Posterior cingulate gyrus (tissue), 11 donors: ENCODE data around the gene MID1.
"Not testable (repeated sequence)": the region's sequence is repeated elsewhere in the genome, so short reads cannot be mapped to it uniquely, and the experiment has no call there.

Experiments used
- DNase-seq, 10 donors: peaks; one replicate each; pipeline versions ENCODE4 v3.0.0 to v3.0.0-alpha.2; 2020 to 2021; ENCODE audit warnings: mixed read lengths in 3 of 10
- intact Hi-C: fragments of 100-400 bp; cut with DNase I; formaldehyde crosslinking; loops from one replicate; pipeline ENCODE4 v1.15.1; 2023

The MID1 gene

DNA sequence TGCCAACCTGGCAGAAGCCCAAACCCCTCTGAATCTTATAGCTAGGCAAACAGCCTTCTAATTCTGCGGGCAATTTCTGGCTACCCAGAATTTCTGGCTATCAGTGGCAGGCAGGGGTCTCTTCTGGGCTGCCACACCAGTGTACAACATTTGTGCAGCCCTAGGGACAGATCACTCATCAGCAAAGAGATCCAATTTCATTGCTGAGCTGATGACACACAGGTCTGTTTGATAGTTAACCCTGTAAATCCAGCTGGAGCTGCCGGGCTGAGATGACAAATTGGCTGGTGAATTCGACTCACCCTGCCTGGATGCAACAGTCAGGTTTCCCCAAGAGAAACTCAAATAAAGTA, 2.4 kb downstream of the MID1 start:
- DNase-seq, result no peak

DNA sequence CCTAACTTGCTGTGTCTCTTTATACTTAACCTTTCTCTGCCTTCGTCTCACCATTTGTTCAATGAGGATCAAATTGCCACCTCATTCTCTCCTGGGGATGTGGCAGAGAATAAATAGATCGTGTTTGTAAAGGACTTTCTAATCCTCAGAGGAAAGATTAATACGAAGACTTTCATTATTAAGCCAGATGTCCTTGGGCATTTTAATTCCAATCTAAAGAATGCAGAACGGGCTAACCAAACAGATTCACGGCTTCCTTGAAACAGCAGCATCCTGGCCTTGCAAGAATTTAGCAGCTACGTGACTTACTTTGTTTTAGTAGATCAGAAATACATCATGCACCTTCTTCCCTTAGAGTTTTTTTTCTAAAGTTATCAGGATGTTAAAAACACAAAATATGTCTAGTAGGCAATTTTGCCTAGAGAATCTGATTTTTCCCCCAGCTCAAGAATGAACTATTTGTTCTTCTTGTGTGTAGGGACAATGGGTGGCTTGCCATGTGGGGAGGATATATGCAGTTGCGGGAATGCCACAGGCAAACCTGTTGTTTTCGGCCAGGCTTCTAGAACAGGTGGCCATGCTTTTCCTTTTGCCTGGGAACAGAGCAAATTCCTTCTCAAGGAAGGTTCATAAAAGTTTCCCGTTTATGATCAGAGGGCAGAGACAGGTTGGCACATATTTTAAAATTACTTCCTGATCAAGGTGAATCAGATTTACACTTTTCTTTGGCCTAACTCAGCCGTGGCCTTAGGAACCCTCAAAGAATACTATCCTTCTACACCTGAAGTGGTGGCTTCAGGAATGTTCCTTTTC, 3.0 kb downstream of the MID1 start:
- DNase-seq, result no peak
- intact Hi-C loops, result loop anchor here (5.0 kb wide), 1 partner anchor 425 kb away; no protein-coding TSS in a partner anchor

More for the DNA sequence above, 2.4 kb downstream of the MID1 start:
- intact Hi-C loops, result loop anchor here (5.0 kb wide), 1 partner anchor 426 kb away; no protein-coding TSS in a partner anchor

DNA sequence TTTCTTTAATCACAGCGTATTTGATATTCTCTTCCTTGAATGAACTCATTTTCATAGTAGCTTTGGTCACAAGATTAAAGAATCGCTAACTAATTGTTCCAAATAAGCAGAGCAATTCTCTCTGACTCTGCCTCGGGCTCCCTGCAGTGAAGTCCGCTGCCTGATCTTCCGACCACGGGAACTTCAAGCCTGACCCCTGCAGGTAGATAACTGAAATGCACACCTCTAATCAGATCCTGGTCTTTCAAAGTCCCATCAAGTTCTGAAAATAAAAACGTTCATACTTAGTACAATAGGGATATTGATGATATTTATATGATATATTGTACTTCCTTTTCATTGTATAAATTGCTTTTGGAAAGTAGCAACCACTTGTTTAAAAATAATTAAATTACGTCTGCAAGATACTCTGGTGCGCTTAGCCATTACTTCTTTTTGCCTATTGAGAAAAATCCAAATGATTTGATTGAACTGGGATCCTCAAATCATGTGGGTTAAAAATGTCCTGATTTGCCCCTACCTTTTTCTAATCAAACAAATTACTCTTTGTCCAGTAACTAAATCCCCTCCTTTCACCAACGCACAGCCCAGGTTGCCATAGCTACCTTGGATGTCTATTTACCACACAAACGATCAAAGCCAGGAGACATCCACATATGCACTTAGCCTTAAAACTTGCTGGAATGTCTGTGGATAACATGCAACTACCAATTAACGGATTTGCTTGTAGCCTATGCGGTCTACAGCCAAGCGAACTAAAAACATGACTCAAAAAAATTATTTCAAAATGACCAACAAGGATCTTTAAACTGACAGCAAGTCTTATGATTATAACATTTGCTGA, 4.2 kb downstream of the MID1 start:
- DNase-seq, result peak in 6 of 10 donors; percentile 18 to 87 (median 34)
- intact Hi-C loops, result loop anchor here (5.0 kb wide), 1 partner anchor 424 kb away; no protein-coding TSS in a partner anchor

- no peak for DNase-seq
- intact Hi-C loops, result no loop called here
These were observed 8.2 kb downstream of the MID1 start for GRCh38 chrX:10612215-10612614.

DNA sequence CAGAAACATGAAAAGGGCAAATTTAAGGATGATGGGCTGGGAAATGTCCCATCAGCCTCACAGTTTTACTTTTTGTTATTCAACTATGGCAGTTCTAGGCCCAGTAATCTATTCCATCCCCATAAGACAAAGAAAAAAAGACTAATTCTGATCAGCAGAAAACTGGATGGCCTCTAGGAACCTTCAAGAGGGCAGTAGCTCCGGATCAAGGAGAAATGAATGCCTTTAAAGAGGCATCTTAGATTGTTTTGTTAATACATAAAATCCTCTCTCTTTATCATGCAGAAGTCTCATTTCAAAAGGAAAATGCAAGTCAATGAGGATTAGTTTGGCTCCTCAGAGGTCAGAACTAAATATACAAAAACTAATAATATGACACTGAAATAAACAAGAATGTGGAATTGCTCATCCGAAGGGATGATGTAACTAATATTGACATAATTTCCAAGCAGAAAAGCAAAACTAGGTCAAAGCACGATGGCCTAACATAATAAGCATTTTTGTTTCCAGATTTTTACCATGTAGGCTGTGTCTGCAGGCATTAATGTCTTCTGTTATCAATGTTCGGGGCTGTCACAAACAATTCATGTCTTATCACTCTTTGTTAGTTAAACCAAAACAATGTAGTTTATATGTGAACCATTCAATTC, 8.8 kb downstream of the MID1 start:
- no peak for DNase-seq
- intact Hi-C loops, result no loop called here

DNA sequence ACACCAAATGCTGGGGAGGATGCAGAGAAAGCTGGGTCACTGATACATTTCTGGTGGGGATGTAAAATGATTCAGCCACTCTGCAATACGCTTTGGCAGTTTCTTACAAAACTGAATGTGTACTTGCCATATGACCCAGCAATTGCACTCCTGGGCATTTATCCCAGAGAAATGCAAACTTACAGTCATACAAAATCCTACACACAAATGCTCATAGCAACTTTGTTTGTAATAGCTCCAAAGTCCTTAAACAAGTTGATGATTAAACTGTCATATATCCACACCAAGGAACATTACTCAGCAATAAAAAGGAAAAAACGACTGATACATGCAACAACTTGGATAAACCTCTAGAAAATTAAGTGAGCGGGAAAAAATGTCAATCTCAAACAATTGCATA, 12.3 kb downstream of the MID1 start:
- DNase-seq, result no peak
- intact Hi-C loops, result no loop called here

DNA sequence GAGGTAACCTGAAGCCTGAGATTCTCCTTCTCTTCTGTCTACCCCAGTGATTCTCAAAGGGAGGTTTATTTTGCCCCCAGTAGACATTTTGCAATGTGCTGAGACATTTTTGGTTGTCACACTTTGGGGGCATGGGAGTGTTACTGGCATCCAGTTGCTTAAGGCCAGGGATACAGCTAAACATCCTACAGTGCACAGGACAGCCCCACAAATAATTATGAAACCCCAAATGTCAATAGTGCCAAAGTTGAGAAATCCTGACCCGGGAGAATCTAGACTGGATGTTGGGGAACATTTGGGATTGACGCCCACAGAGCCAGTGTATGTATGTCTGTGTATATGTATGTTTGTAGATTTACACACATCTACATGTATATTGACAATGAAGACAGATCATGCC, 13.2 kb downstream of the MID1 start:
- DNase-seq, result no peak
- intact Hi-C loops, result no loop called here

DNA sequence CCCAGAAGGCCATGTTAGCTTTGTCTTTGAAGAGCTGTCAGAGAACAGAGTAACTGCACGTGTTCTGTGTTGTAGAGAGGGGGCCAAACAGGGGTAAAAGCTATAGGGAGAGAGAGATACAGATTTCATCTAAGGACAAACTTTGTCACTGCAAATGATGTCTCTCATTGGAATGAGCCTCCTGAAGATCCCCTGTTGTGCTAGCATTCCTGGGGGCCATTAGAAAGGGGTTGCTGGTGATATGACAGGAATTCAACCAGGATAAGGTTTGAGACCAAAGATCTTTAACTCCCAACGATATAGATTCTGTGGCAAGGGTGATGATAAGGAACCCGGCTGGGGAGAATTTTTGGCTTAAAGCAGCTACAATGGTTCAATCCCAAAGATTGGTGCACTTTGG, 16.8 kb downstream of the MID1 start:
- no peak for DNase-seq
- intact Hi-C loops, result no loop called here

DNA sequence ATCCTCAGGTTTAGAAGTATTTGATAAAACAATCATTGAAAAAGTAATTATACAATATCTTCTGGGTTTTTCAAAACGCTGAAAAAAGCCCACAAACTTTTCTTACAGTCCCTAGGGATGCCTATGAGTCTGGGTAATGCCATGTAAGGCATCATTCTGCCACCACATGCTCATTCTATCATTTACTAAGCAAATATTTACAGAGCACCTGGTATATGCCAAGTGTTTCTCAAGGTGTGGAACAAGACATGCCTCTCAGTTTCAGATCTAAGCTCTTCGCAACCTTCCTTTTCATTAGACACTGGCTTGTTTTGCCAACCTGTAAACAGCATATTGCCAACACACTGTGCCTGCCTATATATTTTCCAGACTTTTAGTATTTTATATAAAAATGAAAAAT, 17.7 kb downstream of the MID1 start:
- intact Hi-C loops, result no loop called here
- no peak for DNase-seq

GRCh38 chrX:10600479-10600878, 19.9 kb downstream of the MID1 start:
- no peak for DNase-seq
- intact Hi-C loops, result no loop called here

- no peak for DNase-seq
- intact Hi-C loops, result no loop called here
These were observed 21.8 kb downstream of the MID1 start for GRCh38 chrX:10598540-10598939.

GRCh38 chrX:10597871-10598270, 22.5 kb downstream of the MID1 start:
- DNase-seq, result peak in 3 of 10 donors; percentile 4 to 43 (median 27)
- intact Hi-C loops, result no loop called here

GRCh38 chrX:10591363-10592335, 28.7 kb downstream of the MID1 start:
- DNase-seq, result no peak

GRCh38 chrX:10589787-10590186, 30.6 kb downstream of the MID1 start:
- DNase-seq, intact Hi-C loops: not testable (repeated sequence)

More at GRCh38 chrX:10591363-10592335, 28.7 kb downstream of the MID1 start:
- intact Hi-C loops, result no loop called here

- intact Hi-C loops, result no loop called here
- no peak for DNase-seq
These were observed 31.3 kb downstream of the MID1 start for GRCh38 chrX:10589098-10589497.

DNA sequence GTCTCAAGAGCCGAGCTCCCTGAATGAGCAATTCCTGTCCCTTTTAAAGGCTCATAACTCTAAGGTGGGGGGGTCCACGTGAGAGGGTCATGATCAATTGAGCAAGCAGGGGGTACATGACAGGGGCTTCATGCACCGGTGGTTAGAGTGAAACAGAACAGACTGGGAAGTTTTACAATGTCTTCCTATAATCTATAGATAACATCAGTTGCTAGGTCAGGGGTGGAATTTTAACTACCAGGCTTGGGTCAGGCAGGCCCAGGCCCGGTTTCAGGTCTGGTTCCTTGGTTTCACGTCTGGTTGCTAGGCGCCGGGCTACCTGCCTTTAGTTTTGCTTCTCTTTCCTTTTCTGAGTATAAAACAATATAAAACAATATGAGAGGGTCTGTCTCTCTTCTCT, 35.5 kb downstream of the MID1 start:
- intact Hi-C loops, DNase-seq: not testable (repeated sequence)

DNA sequence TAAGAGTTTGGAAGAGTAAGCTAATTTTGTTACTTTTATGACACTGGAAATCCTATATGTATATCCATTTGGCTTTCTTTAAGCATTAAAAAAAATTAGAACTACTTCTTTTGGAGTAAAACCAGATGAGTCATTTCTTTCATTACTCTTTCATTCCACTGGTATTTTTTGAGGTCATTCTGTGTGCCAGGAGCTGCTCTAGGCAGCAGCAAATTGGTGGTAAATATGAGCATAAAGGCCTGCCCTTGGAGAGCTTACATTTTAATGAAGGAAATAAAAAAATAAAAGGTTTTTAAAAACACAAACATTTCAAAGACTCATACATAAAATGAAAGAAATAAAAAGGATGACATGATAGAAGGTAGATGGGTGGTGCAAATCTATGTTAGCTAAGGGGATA, 37.4 kb downstream of the MID1 start:
- intact Hi-C loops, result no loop called here

GRCh38 chrX:10582215-10582733, 38.1 kb downstream of the MID1 start:
- no peak for DNase-seq
- intact Hi-C loops, result no loop called here

More for the DNA sequence above, 37.4 kb downstream of the MID1 start:
- no peak for DNase-seq
